ENCODE measurements around the gene DOCK4.

GRCh38 chr7:112052993-112053736 lies 153.0 kb downstream of the DOCK4 start:
- TF ChIP-seq POLR2A (IDR thresholded peaks at IDR 0.05) (no peak), CTCF (IDR thresholded peaks at IDR 0.05) (no peak)
